SK-N-MC (cell line): ENCODE results near the gene XPR1.

Experiments
- EZH2 ChIP-seq: fragments of 200-600 bp; sonication (generic); IDR thresholded peaks from one replicate; pipeline ENCODE4 v1.6.1; 2017; ENCODE audit warnings: antibody characterized with exemption
- POLR2AphosphoS5 ChIP-seq: IDR thresholded peaks from 2 replicates; pipeline ENCODE4 v1.6.1; 2012; ENCODE audit warnings: mild to moderate bottlenecking, low read depth, low read length, borderline replicate concordance

- TF ChIP-seq POLR2AphosphoS5: no peak
- TF ChIP-seq EZH2: no peak
These were observed 290.2 kb downstream of the XPR1 start for GRCh38 chr1:180921891-180922630.
